ENCODE measurements around the gene GRM5. TPM values are rescaled to one million over a fixed set of nuclear protein-coding genes. Genes with fewer than 3 reads are reported as not detected.

The GRM5 gene
- total RNA-seq, 1 experiment from 2014 or later = not detected

DNA sequence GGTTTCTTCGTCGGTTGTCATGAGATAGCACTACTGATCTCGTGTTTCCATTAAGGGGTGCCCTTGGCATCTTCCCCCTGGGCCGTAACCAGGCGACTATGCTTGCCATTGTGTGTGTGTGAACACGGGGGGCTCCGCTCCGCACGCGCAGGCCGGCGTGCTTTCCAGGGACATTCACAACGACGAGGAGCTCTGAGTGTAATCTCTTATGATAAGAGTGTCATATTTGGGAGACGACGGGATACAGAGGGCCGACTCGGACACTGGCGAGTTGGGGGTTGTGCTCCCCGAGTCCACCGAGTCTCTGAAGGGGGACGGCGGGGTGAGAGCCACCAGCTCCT is 557.4 kb downstream of the GRM5 start:
- H3K79me2 ChIP-seq (ENCODE audit: low read depth) = no peaks in the 10 kb centered on the region
- H3F3A ChIP-seq (ENCODE audit: insufficient read depth, low read depth) = no peaks in the 10 kb centered on the region
- no peak for DNase-seq
- CTCF ChIA-PET = interaction anchor here (0.5 to 0.6 kb wide), 3 partner anchors 8 to 29 kb away, joined by 3 to 7 read pairs (median 5); no protein-coding TSS in a partner anchor
- H3K9me3 ChIP-seq (ENCODE audit: insufficient read depth, low read depth) = peaks cover 7% of the 10 kb centered on the region; the same call in 1 of the 2 replicates
- POLR2A ChIA-PET (ENCODE audit: unreplicated experiment) = interaction anchor here (0.6 kb wide), 1 partner anchor 15 kb away, joined by 3 read pairs; no protein-coding TSS in a partner anchor
- no peak overlapping the region for H3K4me2 ChIP-seq
- no peak overlapping the region for H2AFZ ChIP-seq
- H3K9me2 ChIP-seq (ENCODE audit: insufficient read depth) = no peaks in the 10 kb centered on the region
- no peaks in the 10 kb centered on the region for H4K20me1 ChIP-seq (ENCODE audit: insufficient read depth)
- no peaks in the 10 kb centered on the region for H3K4me1 ChIP-seq (replicated peaks; ENCODE audit: insufficient read depth)
- no peak overlapping the region for H3K27ac ChIP-seq
- no TSS peak for BruUV-seq (replicated peaks)
- TF ChIP-seq, protein P1, sequence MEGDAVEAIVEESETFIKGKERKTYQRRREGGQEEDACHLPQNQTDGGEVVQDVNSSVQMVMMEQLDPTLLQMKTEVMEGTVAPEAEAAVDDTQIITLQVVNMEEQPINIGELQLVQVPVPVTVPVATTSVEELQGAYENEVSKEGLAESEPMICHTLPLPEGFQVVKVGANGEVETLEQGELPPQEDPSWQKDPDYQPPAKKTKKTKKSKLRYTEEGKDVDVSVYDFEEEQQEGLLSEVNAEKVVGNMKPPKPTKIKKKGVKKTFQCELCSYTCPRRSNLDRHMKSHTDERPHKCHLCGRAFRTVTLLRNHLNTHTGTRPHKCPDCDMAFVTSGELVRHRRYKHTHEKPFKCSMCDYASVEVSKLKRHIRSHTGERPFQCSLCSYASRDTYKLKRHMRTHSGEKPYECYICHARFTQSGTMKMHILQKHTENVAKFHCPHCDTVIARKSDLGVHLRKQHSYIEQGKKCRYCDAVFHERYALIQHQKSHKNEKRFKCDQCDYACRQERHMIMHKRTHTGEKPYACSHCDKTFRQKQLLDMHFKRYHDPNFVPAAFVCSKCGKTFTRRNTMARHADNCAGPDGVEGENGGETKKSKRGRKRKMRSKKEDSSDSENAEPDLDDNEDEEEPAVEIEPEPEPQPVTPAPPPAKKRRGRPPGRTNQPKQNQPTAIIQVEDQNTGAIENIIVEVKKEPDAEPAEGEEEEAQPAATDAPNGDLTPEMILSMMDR (conservative IDR thresholded peaks at IDR 0.05) = no peak
- no peak for TF ChIP-seq EZH2 (IDR thresholded peaks at IDR 0.05; ENCODE audit: low read depth)
- H3K36me3 ChIP-seq (ENCODE audit: low read depth) = no peaks in the 10 kb centered on the region
- H3K4me3 ChIP-seq = no peak overlapping the region
- intact Hi-C loops (cut with micrococcal nuclease; ENCODE audit: unreplicated experiment) = no loop called here
- no peaks in the 10 kb centered on the region for H3K27me3 ChIP-seq (ENCODE audit: insufficient read depth, low read depth)

DNA sequence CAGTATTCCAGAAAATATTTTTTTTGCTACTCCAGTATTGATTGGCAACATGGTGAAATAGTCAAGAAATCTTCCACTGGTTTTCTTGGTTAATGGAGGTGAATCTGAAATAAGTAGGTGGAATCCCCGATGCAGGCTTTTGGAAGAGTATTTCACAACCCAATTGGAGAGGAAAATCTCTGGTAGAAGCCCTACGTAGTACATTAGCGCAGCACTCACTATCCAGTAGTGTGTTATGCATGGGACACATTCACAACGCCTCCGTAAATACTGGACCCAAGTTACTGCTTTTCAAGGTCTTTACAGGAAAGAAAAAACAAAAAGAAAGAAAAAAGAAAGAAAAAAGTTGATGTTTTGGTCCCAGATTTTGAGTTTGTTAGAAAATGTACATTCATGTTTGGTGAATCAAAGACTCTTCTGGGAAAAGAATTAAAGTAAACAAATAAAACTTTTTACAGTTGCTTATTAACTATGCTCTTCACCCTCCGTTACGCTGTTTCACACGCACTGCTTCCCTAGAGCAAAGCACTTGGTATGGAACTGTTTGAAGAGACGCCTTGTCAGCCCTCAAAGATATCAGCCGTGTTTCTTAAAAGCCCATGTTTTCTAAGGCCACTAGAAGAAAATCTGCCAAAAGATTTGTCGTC is 557.9 kb downstream of the GRM5 start:
- Histone ChIP-seq H3K27me3 (ENCODE audit: insufficient read depth, low read depth) (no peaks in the 10 kb centered on the region), H3K27ac (no peak overlapping the region), H3K4me2 (no peak overlapping the region), H3F3A (ENCODE audit: insufficient read depth, low read depth) (no peaks in the 10 kb centered on the region), H3K9me3 (ENCODE audit: insufficient read depth, low read depth) (peaks cover 7% of the 10 kb centered on the region; the same call in 1 of the 2 replicates), H3K4me1 (replicated peaks; ENCODE audit: insufficient read depth) (no peaks in the 10 kb centered on the region), H4K20me1 (ENCODE audit: insufficient read depth) (no peaks in the 10 kb centered on the region), H3K36me3 (ENCODE audit: low read depth) (no peaks in the 10 kb centered on the region), H3K9me2 (ENCODE audit: insufficient read depth) (no peaks in the 10 kb centered on the region), H3K4me3 (no peak overlapping the region), H3K79me2 (ENCODE audit: low read depth) (no peaks in the 10 kb centered on the region), H2AFZ (no peak overlapping the region)
- TF ChIP-seq, protein P1 (conservative IDR thresholded peaks at IDR 0.05) = no peak
- no peak for TF ChIP-seq EZH2 (IDR thresholded peaks at IDR 0.05; ENCODE audit: low read depth)
- CTCF ChIA-PET = interaction anchor here (0.6 kb wide), 1 partner anchor 22 kb away, joined by 5 read pairs; no protein-coding TSS in a partner anchor
- no peak for DNase-seq
- intact Hi-C loops (cut with micrococcal nuclease; ENCODE audit: unreplicated experiment) = no loop called here
- BruUV-seq (replicated peaks) = no TSS peak
- POLR2A ChIA-PET (ENCODE audit: unreplicated experiment) = no interaction called here

DNA sequence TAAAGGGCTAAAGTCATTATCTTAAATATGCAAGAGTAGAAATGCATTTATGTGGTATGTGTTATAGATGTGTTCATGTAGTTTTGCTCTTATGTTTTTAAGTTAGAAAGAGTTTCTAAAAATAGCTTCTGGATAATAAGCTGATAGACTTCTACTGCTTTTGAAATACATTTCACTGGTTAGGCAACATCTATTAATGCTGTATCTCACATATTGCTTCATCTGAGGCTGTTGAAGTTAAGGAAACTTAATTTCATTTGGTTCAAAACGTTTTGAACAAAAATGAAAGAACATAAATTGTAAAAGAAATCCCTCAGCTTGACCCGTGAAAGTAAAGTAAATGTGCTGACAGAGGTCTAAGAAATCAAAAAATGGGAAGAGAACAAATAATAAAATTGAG is 564.2 kb downstream of the GRM5 start:
- Histone ChIP-seq H3K4me3 (no peak overlapping the region), H3K79me2 (ENCODE audit: low read depth) (no peaks in the 10 kb centered on the region), H4K20me1 (ENCODE audit: insufficient read depth) (no peaks in the 10 kb centered on the region; the same call in 1 of the 2 replicates), H3K36me3 (ENCODE audit: low read depth) (no peaks in the 10 kb centered on the region), H3K27me3 (ENCODE audit: insufficient read depth, low read depth) (no peaks in the 10 kb centered on the region), H3K9me2 (ENCODE audit: insufficient read depth) (no peaks in the 10 kb centered on the region), H3F3A (ENCODE audit: insufficient read depth, low read depth) (no peaks in the 10 kb centered on the region), H3K4me1 (replicated peaks; ENCODE audit: insufficient read depth) (no peaks in the 10 kb centered on the region), H3K9me3 (ENCODE audit: insufficient read depth, low read depth) (peaks cover 7% of the 10 kb centered on the region; the same call in 1 of the 2 replicates), H3K4me2 (no peak overlapping the region), H3K27ac (no peak overlapping the region), H2AFZ (no peak overlapping the region)
- BruUV-seq (replicated peaks) = no TSS peak
- intact Hi-C loops (cut with micrococcal nuclease; ENCODE audit: unreplicated experiment) = no loop called here
- ChIA-PET POLR2A (ENCODE audit: unreplicated experiment) (no interaction called here), CTCF (no interaction called here)
- DNase-seq = no peak
- TF ChIP-seq, protein P1 (conservative IDR thresholded peaks at IDR 0.05) = no peak
- no peak for TF ChIP-seq EZH2 (IDR thresholded peaks at IDR 0.05; ENCODE audit: low read depth)

Measured in PC-9 (cell line).